Right atrium auricular region (tissue), 2 donors: ENCODE results near the gene LDLRAD3. TPM values are rescaled to one million over a fixed set of nuclear protein-coding genes. Genes with fewer than 3 reads are reported as not detected.

ENCODE experiments used
- DNase-seq: peaks from one replicate; pipeline ENCODE4 v3.0.0-alpha.2; 2019; ENCODE audit warnings: low spot score
- H3K27ac ChIP-seq, 2 donors: fragments of 200-600 bp; sonication (generic); 1 replicate in 1 of 2; 2 replicates in 1 of 2; pipeline ENCODE4 v1.5.1; 2016 to 2019
- H3K27me3 ChIP-seq, 2 donors: fragments of 200-600 bp; sonication (generic); one replicate each; pipeline versions ENCODE4 v1.5.1 to v1.6.0; 2017 to 2019
- H3K36me3 ChIP-seq: fragments of 200-600 bp; sonication (generic); one replicate; pipeline ENCODE4 v1.5.1; 2016
- H3K4me1 ChIP-seq, 2 donors: fragments of 200-600 bp; sonication (generic); one replicate each; pipeline versions ENCODE4 v1.5.1 to v1.6.0; 2017 to 2019
- H3K4me3 ChIP-seq, 2 donors: fragments of 200-600 bp; sonication (generic); 1 replicate in 1 of 2; 2 replicates in 1 of 2; pipeline ENCODE4 v1.5.1; 2017 to 2019; ENCODE audit warnings: mild to moderate bottlenecking in 1 of 2, moderate library complexity in 1 of 2
- H3K9me3 ChIP-seq, 2 donors: fragments of 200-600 bp; sonication (generic); one replicate each; pipeline ENCODE4 v1.5.1; 2019
- CTCF ChIP-seq, 2 donors: fragments of 200-600 bp; sonication (generic); IDR thresholded peaks; one replicate each; pipeline ENCODE4 v1.5.1; 2019; ENCODE audit warnings: antibody characterized with exemption in 2 of 2
- total RNA-seq, 2 donors: library from RNA; depleted of rRNA; stranded (reverse); fragments of >200 nt; gene quantifications; one replicate each; pipeline ENCODE4 v1.1.0, GENCODE V29; 2016

LDLRAD3 gene
- total RNA-seq, 2 donors from 2014 or later: 3.6 to 7.0 TPM

GRCh38 chr11:36101466-36101865 lies 157.6 kb downstream of the LDLRAD3 start:
- H3K9me3 ChIP-seq: no peaks in the 10 kb centered on the region
- no peak overlapping the region for H3K4me3 ChIP-seq
- no peaks in the 10 kb centered on the region for H3K27me3 ChIP-seq
- H3K27ac ChIP-seq: no peak overlapping the region
- H3K36me3 ChIP-seq: no peaks in the 10 kb centered on the region
- DNase-seq: no peak
- TF ChIP-seq CTCF (IDR thresholded peaks at IDR 0.05): no peak
- H3K4me1 ChIP-seq: peaks cover 0 to 26% of the 10 kb centered on the region in 2 donors

DNA sequence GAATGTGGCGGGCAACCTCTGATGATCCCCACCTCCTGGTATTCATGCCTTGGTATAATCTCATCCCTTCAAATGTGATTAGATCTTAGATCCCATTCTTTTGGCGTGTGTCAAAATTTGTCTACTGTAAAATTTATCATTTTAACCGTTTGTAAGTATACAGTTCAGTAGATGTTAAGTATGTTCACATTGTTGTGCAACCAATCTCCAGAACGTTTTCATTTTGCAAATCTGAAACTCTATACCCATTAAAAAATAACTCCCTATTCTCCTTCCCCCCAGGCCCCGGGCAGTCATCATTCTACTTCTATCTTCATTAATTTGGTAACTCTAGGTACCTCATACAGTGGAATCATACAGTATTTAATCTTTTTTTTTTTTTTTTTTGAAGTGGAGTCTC lies 159.0 kb downstream of the LDLRAD3 start:
- no peak for DNase-seq
- no peak overlapping the region for H3K4me3 ChIP-seq
- peaks cover 0 to 23% of the 10 kb centered on the region in 2 donors for H3K4me1 ChIP-seq
- no peak for TF ChIP-seq CTCF (IDR thresholded peaks at IDR 0.05)
- H3K9me3 ChIP-seq: no peaks in the 10 kb centered on the region
- no peak overlapping the region for H3K27ac ChIP-seq
- H3K36me3 ChIP-seq: no peaks in the 10 kb centered on the region
- H3K27me3 ChIP-seq: no peaks in the 10 kb centered on the region

DNA sequence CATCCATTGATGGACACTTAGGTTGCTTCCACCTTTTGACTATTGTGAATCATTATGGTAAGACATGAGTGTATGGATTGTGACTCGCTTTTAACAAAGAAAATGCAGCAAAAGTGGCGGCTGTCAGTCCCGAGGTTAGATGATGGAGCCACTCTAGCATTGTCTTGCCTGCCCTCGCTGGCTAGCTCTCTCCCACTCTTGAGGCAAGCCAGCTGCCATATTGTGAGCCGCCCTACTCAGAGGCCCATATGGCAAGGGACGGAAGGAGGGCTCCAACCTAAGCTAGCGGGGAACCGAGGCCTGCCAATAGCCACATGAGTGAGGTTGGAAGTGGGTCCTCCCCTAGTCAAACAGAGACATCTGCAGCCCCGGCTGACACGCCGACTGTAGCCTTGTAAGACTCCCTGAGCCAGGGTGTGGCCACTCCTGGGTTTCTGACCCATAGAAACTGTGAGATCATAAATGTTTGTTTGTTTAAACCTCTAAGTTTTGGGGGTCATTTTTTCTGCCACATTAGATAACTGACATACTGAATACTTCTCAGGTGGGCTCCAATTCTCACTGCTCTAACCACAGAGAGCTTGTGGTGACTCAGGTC lies 160.2 kb downstream of the LDLRAD3 start:
- no peaks in the 10 kb centered on the region for H3K27me3 ChIP-seq
- no peaks in the 10 kb centered on the region for H3K9me3 ChIP-seq
- DNase-seq: no peak
- no peaks in the 10 kb centered on the region for H3K36me3 ChIP-seq
- no peak overlapping the region for H3K4me3 ChIP-seq
- no peak overlapping the region for H3K27ac ChIP-seq
- H3K4me1 ChIP-seq: peaks cover 0 to 18% of the 10 kb centered on the region in 2 donors
- no peak for TF ChIP-seq CTCF (IDR thresholded peaks at IDR 0.05)

DNA sequence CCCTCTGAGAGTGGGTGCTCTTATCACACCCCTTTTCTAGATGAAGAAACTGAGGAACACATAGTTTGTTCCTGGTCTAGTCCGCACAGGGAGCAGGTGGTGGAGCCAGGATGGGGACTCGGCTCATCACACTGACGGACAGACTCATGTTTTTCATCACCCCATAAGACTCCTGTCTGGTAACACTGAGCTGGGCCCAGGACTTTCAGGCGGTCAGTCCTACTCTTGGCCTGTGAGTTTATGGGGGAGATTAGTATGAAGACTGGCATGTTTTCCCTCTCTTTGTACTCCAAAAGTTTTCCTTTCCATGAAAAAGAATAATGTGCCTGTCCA lies 160.8 kb downstream of the LDLRAD3 start:
- H3K27ac ChIP-seq: no peak overlapping the region
- no peaks in the 10 kb centered on the region for H3K27me3 ChIP-seq
- peaks cover 0 to 18% of the 10 kb centered on the region in 2 donors for H3K4me1 ChIP-seq
- no peaks in the 10 kb centered on the region for H3K9me3 ChIP-seq
- no peak overlapping the region for H3K4me3 ChIP-seq
- no peaks in the 10 kb centered on the region for H3K36me3 ChIP-seq
- DNase-seq: no peak
- no peak for TF ChIP-seq CTCF (IDR thresholded peaks at IDR 0.05)

DNA sequence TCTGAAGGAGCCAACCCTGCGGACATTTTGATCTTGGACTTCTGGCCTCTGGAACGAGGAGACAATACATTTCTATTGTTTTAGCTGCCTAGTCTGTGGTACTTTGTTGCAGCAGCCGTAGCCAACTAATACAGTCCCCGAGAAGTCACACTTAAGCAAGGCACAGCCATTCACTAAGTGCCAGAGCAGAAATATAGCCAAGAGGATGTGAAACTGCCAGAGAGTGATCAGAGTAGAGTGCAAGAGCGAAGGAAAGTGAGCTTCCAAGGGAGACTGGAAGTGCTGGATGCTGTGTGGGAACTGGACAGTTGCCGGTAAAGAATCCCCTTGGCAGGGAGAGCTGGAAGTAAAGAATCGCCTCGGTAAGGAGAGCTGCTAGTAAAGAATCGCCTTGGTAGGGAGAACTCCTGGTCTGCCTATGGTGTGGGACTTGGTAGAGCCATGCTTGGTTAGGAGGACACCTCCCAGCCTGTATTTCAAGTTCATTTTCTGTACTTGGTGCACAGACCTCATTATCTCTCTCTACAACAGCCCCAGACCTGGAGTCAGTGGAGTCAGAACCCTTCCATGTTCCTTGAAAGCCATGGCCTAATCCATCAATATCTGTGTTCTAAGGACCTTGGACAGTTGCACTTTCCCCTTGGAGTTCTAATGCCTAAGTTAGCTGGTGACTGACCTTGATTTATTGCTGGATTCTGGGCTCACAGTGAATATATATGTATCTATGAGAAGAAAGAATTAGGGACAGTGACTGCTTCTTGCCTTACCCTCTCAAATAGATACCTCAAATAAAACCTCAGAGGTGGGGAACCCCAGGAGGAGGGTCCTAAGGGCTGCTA lies 162.1 kb downstream of the LDLRAD3 start:
- no peak for DNase-seq
- no peaks in the 10 kb centered on the region for H3K36me3 ChIP-seq
- H3K9me3 ChIP-seq: no peaks in the 10 kb centered on the region
- no peak overlapping the region for H3K27ac ChIP-seq
- no peak overlapping the region for H3K4me3 ChIP-seq
- H3K4me1 ChIP-seq: peaks cover 0 to 18% of the 10 kb centered on the region in 2 donors
- no peaks in the 10 kb centered on the region for H3K27me3 ChIP-seq
- TF ChIP-seq CTCF (IDR thresholded peaks at IDR 0.05): no peak
